ENCODE data around the gene SHC1. TPM values are rescaled to one million over a fixed set of nuclear protein-coding genes. Genes with fewer than 3 reads are reported as not detected.

SHC1 gene
- polyA plus RNA-seq, 1 donor, result 84.1 TPM

- no peak for DNase-seq
These were observed 12.5 kb downstream of the SHC1 start for GRCh38 chr1:154958036-154958435.

- DNase-seq, result no peak
These were observed 13.4 kb downstream of the SHC1 start for GRCh38 chr1:154957091-154957657.

GRCh38 chr1:154956544-154956941 lies 14.0 kb downstream of the SHC1 start:
- no peak for DNase-seq

GRCh38 chr1:154955718-154956543 lies 14.6 kb downstream of the SHC1 start, which contains the start of gene PBXIP1:
Gene PBXIP1 (minus strand): TSS chr1:154956099. CDS start chr1:154953721, 2,378 bp downstream.
- peak; percentile 98 for DNase-seq

GRCh38 chr1:154955039-154955717 lies 15.4 kb downstream of the SHC1 start:
- DNase-seq, result no peak

- no peak for DNase-seq
These were observed 16.0 kb downstream of the SHC1 start for GRCh38 chr1:154954541-154954940.

- no peak for DNase-seq
These were observed 16.9 kb downstream of the SHC1 start for GRCh38 chr1:154953611-154954038.

- DNase-seq, result no peak
These were observed 17.9 kb downstream of the SHC1 start for GRCh38 chr1:154952664-154953063.

- DNase-seq, result no peak
These were observed 18.5 kb downstream of the SHC1 start for GRCh38 chr1:154951901-154952657.

- no peak for DNase-seq
These were observed 22.5 kb downstream of the SHC1 start for GRCh38 chr1:154948079-154948478.

GRCh38 chr1:154945962-154946850 lies 24.3 kb downstream of the SHC1 start:
- DNase-seq, result no peak

- DNase-seq, result no peak
These were observed 25.2 kb downstream of the SHC1 start for GRCh38 chr1:154945160-154945961.

- DNase-seq, result no peak
These were observed 26.0 kb downstream of the SHC1 start for GRCh38 chr1:154944401-154945159.

- DNase-seq, result no peak
These were observed 26.7 kb downstream of the SHC1 start for GRCh38 chr1:154943649-154944400.

- no peak for DNase-seq
These were observed 29.1 kb downstream of the SHC1 start for GRCh38 chr1:154941333-154942013.

- DNase-seq, result no peak
These were observed 29.8 kb downstream of the SHC1 start for GRCh38 chr1:154940651-154941194.

- DNase-seq, result no peak
These were observed 30.4 kb downstream of the SHC1 start for GRCh38 chr1:154940213-154940560.
